ENCODE data around the gene HBP1. TPM values are rescaled to one million over a fixed set of nuclear protein-coding genes. Genes with fewer than 3 reads are reported as not detected.

Gene HBP1
- total RNA-seq, 2 donors from 2014 or later, result 30.3 to 48.8 TPM

DNA sequence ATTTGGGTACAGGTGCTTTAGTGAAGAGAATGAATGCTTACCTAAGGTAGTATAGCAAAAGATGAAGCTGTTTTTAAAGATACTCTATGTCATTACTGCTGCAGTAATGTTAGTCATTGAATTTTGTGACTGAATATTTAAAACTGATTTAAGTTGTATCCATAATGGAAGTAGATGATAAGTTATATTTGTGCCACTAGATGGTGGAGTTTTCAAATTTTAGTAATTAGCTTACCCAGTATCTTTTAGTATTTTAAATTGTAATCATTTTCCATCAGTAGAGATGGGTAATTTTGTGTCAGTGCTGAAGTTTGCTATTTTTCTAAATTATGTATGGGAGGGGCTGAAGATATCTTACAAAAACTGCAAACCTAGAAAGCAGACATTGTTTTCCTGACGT is 25.2 kb downstream of the HBP1 start:
- H3K36me3 ChIP-seq (replicated peaks in 1 of 2; ENCODE audit: insufficient read depth in 1 of 2, low read depth in 2 of 2), result peaks cover 0 to 18% of the 10 kb centered on the region in 2 donors
- no peak for TF ChIP-seq POLR2A (IDR thresholded peaks at IDR 0.05)
- TF ChIP-seq, protein P1, sequence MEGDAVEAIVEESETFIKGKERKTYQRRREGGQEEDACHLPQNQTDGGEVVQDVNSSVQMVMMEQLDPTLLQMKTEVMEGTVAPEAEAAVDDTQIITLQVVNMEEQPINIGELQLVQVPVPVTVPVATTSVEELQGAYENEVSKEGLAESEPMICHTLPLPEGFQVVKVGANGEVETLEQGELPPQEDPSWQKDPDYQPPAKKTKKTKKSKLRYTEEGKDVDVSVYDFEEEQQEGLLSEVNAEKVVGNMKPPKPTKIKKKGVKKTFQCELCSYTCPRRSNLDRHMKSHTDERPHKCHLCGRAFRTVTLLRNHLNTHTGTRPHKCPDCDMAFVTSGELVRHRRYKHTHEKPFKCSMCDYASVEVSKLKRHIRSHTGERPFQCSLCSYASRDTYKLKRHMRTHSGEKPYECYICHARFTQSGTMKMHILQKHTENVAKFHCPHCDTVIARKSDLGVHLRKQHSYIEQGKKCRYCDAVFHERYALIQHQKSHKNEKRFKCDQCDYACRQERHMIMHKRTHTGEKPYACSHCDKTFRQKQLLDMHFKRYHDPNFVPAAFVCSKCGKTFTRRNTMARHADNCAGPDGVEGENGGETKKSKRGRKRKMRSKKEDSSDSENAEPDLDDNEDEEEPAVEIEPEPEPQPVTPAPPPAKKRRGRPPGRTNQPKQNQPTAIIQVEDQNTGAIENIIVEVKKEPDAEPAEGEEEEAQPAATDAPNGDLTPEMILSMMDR (IDR thresholded peaks at IDR 0.05), result peak in 1 of 7 experiments; percentile 5

DNA sequence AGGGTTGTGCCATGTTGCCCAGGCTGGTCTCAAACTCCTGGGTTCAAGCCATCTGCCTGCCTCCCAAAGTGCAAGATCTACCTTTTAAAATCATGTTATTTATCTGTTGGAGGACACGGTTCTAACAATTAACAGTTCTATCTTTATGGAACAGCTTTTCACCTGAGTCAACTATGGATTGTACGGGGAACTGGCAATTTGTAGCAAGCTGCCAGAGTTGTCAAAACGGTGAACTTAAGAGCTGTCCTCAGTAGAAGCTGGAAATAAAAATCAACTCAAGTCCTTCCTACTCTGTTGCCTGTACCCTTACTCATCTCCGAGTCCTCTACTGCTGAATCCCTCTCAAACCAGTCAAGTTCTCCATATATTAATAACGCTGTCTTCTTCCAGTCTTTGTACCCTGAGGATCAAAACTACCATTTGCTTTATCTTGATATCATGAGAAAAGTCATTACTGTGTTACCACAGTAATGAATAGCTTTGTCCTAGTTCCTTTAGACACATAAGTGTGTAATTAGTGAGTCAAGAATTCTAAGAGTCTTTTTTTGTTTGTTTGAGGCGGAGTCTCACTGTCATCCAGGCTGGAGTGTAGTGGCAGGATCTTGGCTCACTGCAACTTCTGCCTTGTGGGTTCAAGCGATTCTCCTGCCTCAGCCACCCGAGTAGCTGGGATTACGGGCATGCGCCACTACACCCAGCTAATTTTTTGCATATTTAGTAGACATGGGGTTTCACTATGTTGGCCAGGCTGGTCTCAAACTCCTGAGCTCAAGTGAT is 28.2 kb downstream of the HBP1 start:
- intact Hi-C loops (cut with DNase I), result no loop called here
- H3K36me3 ChIP-seq (replicated peaks in 1 of 2; ENCODE audit: insufficient read depth in 1 of 2, low read depth in 2 of 2), result peaks cover 0 to 18% of the 10 kb centered on the region in 2 donors
- WGBS, 2 donors, result 82 to 85% methylated on average over 10 of the region's 10 CpGs

More for the DNA sequence above, 25.2 kb downstream of the HBP1 start:
- Histone ChIP-seq H3K9me3 (no peaks in the 10 kb centered on the region), H3K4me1 (peaks cover 25% of the 10 kb centered on the region), H3K27me3 (no peaks in the 10 kb centered on the region), H3K4me3 (no peak overlapping the region), H3K27ac (peak overlapping the region in 1 of 4 donors; percentile 15)
- no peak for ATAC-seq
- intact Hi-C loops (cut with DNase I), result no loop called here
- WGBS, 2 donors, result 87 to 94% methylated on average over 1 of the region's 1 CpG
- no peak for DNase-seq

DNA sequence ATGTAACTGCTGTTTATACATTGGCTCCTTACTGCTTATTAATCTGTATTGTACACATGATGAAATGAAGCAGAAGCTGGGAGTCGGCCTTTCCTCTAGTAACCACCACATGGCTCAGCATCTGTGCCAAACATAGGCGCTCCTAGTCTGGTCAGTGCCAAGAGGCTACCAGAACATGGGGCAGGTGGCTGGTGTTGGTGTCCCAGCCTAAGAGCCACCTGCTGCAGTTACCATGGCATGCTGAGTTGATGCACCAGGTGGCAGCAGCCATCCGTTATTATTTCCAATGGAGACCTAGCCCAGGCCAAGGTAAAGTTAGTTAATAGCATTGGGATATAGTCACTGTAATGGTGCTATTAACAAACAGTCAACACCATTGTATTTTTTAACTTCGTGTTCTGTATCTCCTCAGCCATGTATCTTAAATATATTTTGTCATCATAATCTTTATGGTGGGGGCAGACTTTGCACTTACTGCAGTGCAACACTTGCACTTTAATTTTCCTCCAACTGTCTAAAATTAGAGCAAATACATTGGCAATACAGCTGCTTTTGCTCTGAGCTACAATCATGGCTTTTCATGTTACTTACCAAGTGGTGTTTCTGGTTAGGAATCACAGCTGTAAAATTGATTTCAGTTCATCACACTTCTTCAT is 33.1 kb downstream of the HBP1 start:
- H3K9me3 ChIP-seq, result no peaks in the 10 kb centered on the region
- peaks cover 28% of the 10 kb centered on the region for H3K4me1 ChIP-seq
- H3K4me3 ChIP-seq, result no peak overlapping the region
- peak; percentile 77 to 89 (median 86) for DNase-seq
- H3K36me3 ChIP-seq (replicated peaks in 1 of 2; ENCODE audit: insufficient read depth in 1 of 2, low read depth in 2 of 2), result peaks cover 0 to 22% of the 10 kb centered on the region in 2 donors
- peak; percentile 95 for ATAC-seq
- H3K27ac ChIP-seq, result peak overlapping the region in 1 of 4 donors; percentile 12
- TF ChIP-seq POLR2A (IDR thresholded peaks at IDR 0.05), result no peak
- TF ChIP-seq, protein P1 (IDR thresholded peaks at IDR 0.05), result peak; percentile 10 to 83 (median 66)
- 28 to 33% methylated on average over 4 of the region's 4 CpGs for WGBS, 2 donors
- no peaks in the 10 kb centered on the region for H3K27me3 ChIP-seq
- intact Hi-C loops (cut with DNase I), result no loop called here

More for the DNA sequence above, 28.2 kb downstream of the HBP1 start:
- no peak overlapping the region for H3K27ac ChIP-seq
- no peaks in the 10 kb centered on the region for H3K27me3 ChIP-seq
- no peaks in the 10 kb centered on the region for H3K9me3 ChIP-seq
- no peak for ATAC-seq
- no peak for DNase-seq
- H3K4me1 ChIP-seq, result peaks cover 42% of the 10 kb centered on the region
- TF ChIP-seq, protein P1 (IDR thresholded peaks at IDR 0.05), result no peak
- TF ChIP-seq POLR2A (IDR thresholded peaks at IDR 0.05), result no peak
- H3K4me3 ChIP-seq, result no peak overlapping the region

DNA sequence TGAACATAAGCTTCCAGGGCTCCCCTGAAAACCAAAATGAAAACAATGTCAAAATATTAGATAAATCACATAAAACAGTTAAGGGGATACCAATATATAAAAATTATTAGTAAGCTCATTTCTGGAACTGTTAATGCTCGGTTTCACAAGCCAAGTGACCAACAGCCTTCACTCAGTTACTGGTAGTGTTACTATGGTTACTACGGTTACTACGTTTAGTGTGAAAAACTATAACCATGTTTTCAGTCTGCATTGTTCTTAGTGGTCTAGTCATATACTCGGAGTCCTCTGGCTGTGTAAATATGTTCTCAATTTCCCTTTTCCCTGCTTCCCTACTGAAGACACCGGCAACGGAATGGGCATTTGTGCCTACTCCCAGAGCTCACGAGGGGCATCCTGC is 34.8 kb downstream of the HBP1 start:
- no peaks in the 10 kb centered on the region for H3K9me3 ChIP-seq
- peaks cover 21% of the 10 kb centered on the region for H3K4me1 ChIP-seq
- DNase-seq, result no peak
- no peak overlapping the region for H3K4me3 ChIP-seq
- 90% methylated on average over 7 of the region's 7 CpGs for WGBS, 2 donors
- H3K27ac ChIP-seq, result no peak overlapping the region
- H3K27me3 ChIP-seq, result no peaks in the 10 kb centered on the region
- no peak for ATAC-seq
- peaks cover 0 to 18% of the 10 kb centered on the region in 2 donors for H3K36me3 ChIP-seq (replicated peaks in 1 of 2; ENCODE audit: insufficient read depth in 1 of 2, low read depth in 2 of 2)
- TF ChIP-seq, protein P1 (IDR thresholded peaks at IDR 0.05), result no peak
- TF ChIP-seq POLR2A (IDR thresholded peaks at IDR 0.05), result no peak
- intact Hi-C loops (cut with DNase I), result no loop called here

Measured in body of pancreas (tissue), 4 donors.